HK-2 (cell line): ENCODE measurements around the gene TTC39A.
A peak's percentile ranks its signal among the peaks of the same experiment; 100 is the strongest.
"Not testable (repeated sequence)": the region's sequence is repeated elsewhere in the genome, so short reads cannot be mapped to it uniquely, and the experiment has no call there.

Experiments
- DNase-seq: peaks from one replicate; pipeline ENCODE4 v3.0.0-alpha.2; 2018; ENCODE audit not compliant: unreplicated experiment

The TTC39A gene

GRCh38 chr1:51336711-51337110, 6.3 kb upstream of the TTC39A start:
- DNase-seq = no peak

- DNase-seq = no peak
These were observed 5.6 kb upstream of the TTC39A start for GRCh38 chr1:51336004-51336403.

GRCh38 chr1:51331206-51332100, 1.1 kb upstream of the TTC39A start:
- peak; percentile 58 for DNase-seq

GRCh38 chr1:51329443-51330325, 678 bp downstream of the TTC39A start:
- DNase-seq = no peak

- no peak for DNase-seq
These were observed 1.4 kb downstream of the TTC39A start for GRCh38 chr1:51328926-51329325.

GRCh38 chr1:51328279-51328678, 2.1 kb downstream of the TTC39A start:
- DNase-seq = no peak

- no peak for DNase-seq
These were observed 3.0 kb downstream of the TTC39A start for GRCh38 chr1:51327386-51327785.

- no peak for DNase-seq
These were observed 3.5 kb downstream of the TTC39A start for GRCh38 chr1:51326839-51327238.

GRCh38 chr1:51325878-51326755, 4.2 kb downstream of the TTC39A start:
- no peak for DNase-seq

- DNase-seq = no peak
These were observed 5.0 kb downstream of the TTC39A start for GRCh38 chr1:51325391-51325790.

- DNase-seq = not testable (repeated sequence)
These were observed 5.4 kb downstream of the TTC39A start for GRCh38 chr1:51325011-51325385.

GRCh38 chr1:51324251-51325010, 5.9 kb downstream of the TTC39A start:
- DNase-seq = no peak

- DNase-seq = no peak
These were observed 6.6 kb downstream of the TTC39A start for GRCh38 chr1:51323778-51324177.

- DNase-seq = no peak
These were observed 7.8 kb downstream of the TTC39A start for GRCh38 chr1:51322417-51323101.

GRCh38 chr1:51321924-51322280, 8.5 kb downstream of the TTC39A start:
- no peak for DNase-seq

GRCh38 chr1:51320967-51321923, 9.1 kb downstream of the TTC39A start:
- DNase-seq = no peak

GRCh38 chr1:51317798-51318197, 12.6 kb downstream of the TTC39A start:
- DNase-seq = no peak

GRCh38 chr1:51316846-51317120, 13.6 kb downstream of the TTC39A start:
- DNase-seq = peak; percentile 64

- peak; percentile 59 for DNase-seq
These were observed 14.1 kb downstream of the TTC39A start for GRCh38 chr1:51316113-51316845.
